Measurements from ENCODE around the gene RFTN2.
"Not testable (repeated sequence)": the region's sequence is repeated elsewhere in the genome, so short reads cannot be mapped to it uniquely, and the experiment has no call there.

Gene RFTN2, protein sequence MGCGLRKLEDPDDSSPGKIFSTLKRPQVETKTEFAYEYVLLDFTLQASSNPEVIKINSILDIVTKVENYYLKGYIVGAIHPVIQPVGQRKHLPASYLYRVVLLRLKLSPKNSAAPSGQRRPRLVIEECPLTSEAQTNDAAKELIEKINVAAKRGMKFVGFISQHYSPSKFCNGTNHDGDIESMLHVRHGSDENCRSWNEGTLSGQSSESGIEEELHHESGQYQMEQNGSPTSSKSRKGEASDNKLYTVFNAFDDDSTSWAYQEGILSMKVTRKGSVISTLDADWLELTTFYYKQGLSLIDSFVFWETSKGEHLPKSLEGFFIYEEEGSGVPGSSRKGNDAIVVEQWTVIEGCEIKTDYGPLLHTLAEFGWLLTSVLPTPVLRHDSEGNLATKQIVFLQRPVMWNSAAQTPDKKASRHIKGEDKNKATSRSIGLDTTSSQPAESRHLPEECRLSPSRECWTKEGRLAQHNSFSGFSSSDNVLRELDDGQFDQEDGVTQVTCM

GRCh38 chr2:197675246-197675645 is at the start of gene RFTN2:
Gene RFTN2 (minus strand): TSS chr2:197675587. CDS start chr2:197675458, 129 bp downstream.
- no peaks in the 10 kb centered on the region for H3K36me3 Mint-ChIP-seq (ENCODE audit: low read depth)
- H3K27ac Mint-ChIP-seq, result no peak within 1 kb of the TSS
- DNase-seq, result no peak
- H3K4me1 Mint-ChIP-seq (ENCODE audit: low read depth), result peaks cover 6% of the 10 kb centered on the region
- no peaks in the 10 kb centered on the region for H3K9me3 Mint-ChIP-seq
- no peak within 1 kb of the TSS for H3K4me3 Mint-ChIP-seq
- H3K27me3 Mint-ChIP-seq, result peaks cover 11% of the 10 kb centered on the region

DNA sequence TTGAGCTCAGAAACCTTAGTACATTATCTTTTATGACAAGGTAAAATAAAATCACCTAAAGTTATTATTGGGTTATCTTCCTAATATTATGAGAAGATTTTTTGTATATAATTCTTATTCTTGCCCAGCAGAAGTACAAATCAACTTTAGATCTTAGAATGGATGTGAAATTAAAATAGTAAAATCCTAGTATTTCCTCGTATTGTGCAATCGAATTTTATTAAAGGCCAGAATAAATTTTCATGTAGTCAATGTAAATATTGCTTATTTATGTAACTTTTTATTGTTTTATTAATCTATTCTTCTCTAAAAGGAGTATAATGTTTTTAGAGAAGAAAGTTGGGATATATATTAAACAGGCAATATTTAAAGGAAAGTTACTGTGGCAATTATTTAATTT is 42.5 kb upstream of the RFTN2 start:
- Mint-ChIP-seq H3K27me3 (no peaks in the 10 kb centered on the region), H3K9me3 (no peaks in the 10 kb centered on the region), H3K4me1 (ENCODE audit: low read depth) (peaks cover 8% of the 10 kb centered on the region), H3K36me3 (ENCODE audit: low read depth) (peaks cover 33% of the 10 kb centered on the region), H3K27ac (no peak overlapping the region), H3K4me3 (no peak overlapping the region)
- no peak for DNase-seq

DNA sequence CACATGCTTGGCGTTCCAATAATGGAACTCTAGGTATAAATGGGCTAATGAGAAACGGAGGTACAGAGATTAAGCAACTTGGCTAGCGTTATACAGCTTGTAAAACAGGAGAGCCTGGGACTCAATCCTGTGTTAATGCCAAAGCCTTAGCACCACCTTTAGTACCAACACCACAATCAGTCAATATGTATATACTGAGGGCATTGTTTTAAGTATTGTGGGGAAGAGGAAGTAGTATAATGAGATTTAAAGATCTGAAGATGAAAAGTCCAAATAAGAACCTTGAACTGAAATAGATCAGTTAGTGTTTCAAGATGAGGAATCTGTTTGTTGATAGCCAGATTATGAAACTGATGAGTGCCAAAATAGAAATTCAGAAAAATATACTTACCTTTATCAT is 37.9 kb upstream of the RFTN2 start:
- H3K9me3 Mint-ChIP-seq, result no peaks in the 10 kb centered on the region
- H3K4me3 Mint-ChIP-seq, result no peak overlapping the region
- DNase-seq, result no peak
- H3K36me3 Mint-ChIP-seq (ENCODE audit: low read depth), result peaks cover 70% of the 10 kb centered on the region
- H3K27me3 Mint-ChIP-seq, result no peaks in the 10 kb centered on the region
- peaks cover 43% of the 10 kb centered on the region for H3K4me1 Mint-ChIP-seq (ENCODE audit: low read depth)
- no peak overlapping the region for H3K27ac Mint-ChIP-seq

DNA sequence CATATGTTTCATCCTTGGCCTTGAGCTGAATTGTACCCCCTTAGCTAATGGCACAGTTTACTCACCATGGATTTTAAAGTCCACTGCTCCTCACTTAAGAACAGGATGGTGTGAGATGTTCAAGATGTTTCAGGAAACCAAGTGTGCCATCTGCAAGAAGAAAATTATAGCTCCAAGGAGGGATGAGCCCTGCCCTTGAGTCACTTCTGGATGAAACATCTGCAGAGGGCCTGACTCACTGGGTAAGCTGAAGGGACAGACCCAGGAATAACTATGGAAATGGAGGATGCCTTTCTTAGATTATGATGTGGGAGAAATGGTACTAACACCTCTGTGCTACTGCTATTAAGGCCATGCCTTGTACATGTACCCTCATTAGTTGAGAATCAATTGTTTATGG is 36.2 kb upstream of the RFTN2 start:
- no peak for DNase-seq
- no peak overlapping the region for H3K27ac Mint-ChIP-seq
- no peaks in the 10 kb centered on the region for H3K27me3 Mint-ChIP-seq
- peaks cover 52% of the 10 kb centered on the region for H3K4me1 Mint-ChIP-seq (ENCODE audit: low read depth)
- H3K36me3 Mint-ChIP-seq (ENCODE audit: low read depth), result peaks cover 77% of the 10 kb centered on the region
- no peak overlapping the region for H3K4me3 Mint-ChIP-seq
- H3K9me3 Mint-ChIP-seq, result no peaks in the 10 kb centered on the region

- no peaks in the 10 kb centered on the region for H3K9me3 Mint-ChIP-seq
- H3K36me3 Mint-ChIP-seq (ENCODE audit: low read depth), result peaks cover 79% of the 10 kb centered on the region
- no peak for DNase-seq
Measured at GRCh38 chr2:197710424-197711042, 35.1 kb upstream of the RFTN2 start.

GRCh38 chr2:197709140-197709539 is 33.8 kb upstream of the RFTN2 start:
- not testable (repeated sequence) for H3K9me3 Mint-ChIP-seq, H3K27ac Mint-ChIP-seq, DNase-seq, H3K27me3 Mint-ChIP-seq
- peak overlapping the region; percentile 94 for H3K4me3 Mint-ChIP-seq
- peaks cover 57% of the 10 kb centered on the region for H3K4me1 Mint-ChIP-seq (ENCODE audit: low read depth)
- H3K36me3 Mint-ChIP-seq (ENCODE audit: low read depth), result peaks cover 74% of the 10 kb centered on the region

More at GRCh38 chr2:197710424-197711042, 35.1 kb upstream of the RFTN2 start:
- Mint-ChIP-seq H3K4me3 (peak overlapping the region; percentile 21), H3K27me3 (no peaks in the 10 kb centered on the region), H3K4me1 (ENCODE audit: low read depth) (peaks cover 52% of the 10 kb centered on the region), H3K27ac (no peak overlapping the region)

DNA sequence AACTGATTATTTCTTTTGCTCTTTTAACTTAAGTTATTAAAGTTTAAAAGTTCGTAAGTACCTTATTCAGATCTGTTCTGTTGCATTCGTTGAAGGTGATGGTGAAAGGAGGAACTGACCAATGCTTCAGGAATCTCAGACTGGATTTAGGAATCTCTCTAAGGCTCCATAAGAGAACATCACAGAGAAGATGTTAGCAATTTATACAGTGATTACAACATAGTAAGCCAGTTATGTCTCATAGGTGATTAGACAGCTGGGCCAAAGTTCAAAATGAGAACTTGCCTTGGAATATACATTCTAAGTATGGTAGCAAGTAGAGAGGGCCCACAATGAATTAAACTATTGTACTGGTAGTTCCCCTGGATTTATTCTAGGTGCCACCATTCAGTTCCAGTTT is 32.9 kb upstream of the RFTN2 start:
- DNase-seq, result no peak
- Mint-ChIP-seq H3K27me3 (no peaks in the 10 kb centered on the region), H3K36me3 (ENCODE audit: low read depth) (peaks cover 68% of the 10 kb centered on the region), H3K4me3 (peak overlapping the region; percentile 94), H3K9me3 (no peaks in the 10 kb centered on the region), H3K4me1 (ENCODE audit: low read depth) (peaks cover 57% of the 10 kb centered on the region), H3K27ac (no peak overlapping the region)

DNA sequence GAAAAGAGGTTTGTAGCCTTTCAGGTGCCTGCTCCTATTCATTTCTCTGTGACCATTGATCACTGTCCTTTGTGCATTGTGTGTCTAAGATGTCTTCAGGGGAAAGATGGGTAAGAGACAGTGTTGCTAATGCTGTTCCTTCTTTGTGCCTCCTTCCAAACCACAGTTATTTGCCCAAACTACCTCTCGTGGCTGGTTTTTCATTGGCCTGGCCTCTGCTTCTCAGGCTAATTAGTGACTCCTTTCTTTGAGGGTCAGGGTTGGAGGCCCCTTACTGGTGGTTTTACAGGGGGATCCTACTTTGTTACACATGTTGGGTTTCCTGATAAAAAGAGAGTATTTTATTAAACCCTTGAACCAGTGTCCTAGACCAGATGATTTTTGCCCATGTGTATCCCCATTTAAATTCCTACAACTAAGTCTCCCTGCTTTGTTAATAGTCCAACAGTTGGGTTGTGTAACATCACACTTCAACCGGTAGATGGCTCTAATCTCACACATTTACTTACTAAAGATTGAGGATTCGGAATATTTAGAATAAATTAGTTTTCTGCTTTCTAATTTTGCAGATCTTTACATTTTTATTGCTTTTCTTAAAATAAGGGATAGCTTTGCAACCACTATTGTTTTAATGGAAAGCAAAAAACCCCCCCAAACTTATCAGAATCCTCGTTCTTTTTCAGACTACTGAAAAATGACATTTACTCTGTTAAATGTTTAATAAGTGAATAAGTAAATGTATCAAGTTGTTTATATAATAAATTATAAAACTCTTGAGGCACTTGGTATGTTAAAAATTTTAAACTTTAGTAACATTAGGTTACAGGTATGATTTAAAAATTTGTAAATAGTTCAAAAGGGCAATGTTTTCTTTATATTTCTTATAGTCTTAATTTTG is 32.2 kb upstream of the RFTN2 start:
- Mint-ChIP-seq H3K27ac (peak overlapping the region; percentile 47), H3K4me1 (ENCODE audit: low read depth) (peaks cover 50% of the 10 kb centered on the region), H3K4me3 (peak overlapping the region; percentile 94), H3K9me3 (no peaks in the 10 kb centered on the region), H3K27me3 (no peaks in the 10 kb centered on the region), H3K36me3 (ENCODE audit: low read depth) (peaks cover 60% of the 10 kb centered on the region)
- no peak for DNase-seq

DNA sequence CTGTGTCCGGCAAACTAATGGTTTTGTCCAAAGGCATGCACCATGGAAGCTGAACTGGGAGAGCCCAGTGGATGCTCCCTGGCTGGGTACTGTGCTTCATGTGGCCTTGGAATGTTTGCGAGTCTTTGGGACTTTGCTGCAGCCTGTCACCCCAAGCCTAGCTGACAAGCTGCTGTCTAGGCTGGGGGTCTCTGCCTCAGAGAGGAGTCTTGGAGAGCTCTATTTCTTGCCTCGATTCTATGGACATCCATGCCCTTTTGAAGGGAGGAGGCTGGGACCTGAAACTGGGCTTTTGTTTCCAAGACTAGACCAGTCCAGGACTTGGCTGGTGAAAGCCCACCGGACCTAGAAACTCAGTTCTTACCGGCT is 31.4 kb upstream of the RFTN2 start:
- no peak for DNase-seq
- no peaks in the 10 kb centered on the region for H3K27me3 Mint-ChIP-seq
- peaks cover 58% of the 10 kb centered on the region for H3K36me3 Mint-ChIP-seq (ENCODE audit: low read depth)
- no peak overlapping the region for H3K27ac Mint-ChIP-seq
- H3K9me3 Mint-ChIP-seq, result no peaks in the 10 kb centered on the region
- peaks cover 48% of the 10 kb centered on the region for H3K4me1 Mint-ChIP-seq (ENCODE audit: low read depth)
- H3K4me3 Mint-ChIP-seq, result peak overlapping the region; percentile 94

- DNase-seq, result peak; percentile 44
- peaks cover 5% of the 10 kb centered on the region for H3K27me3 Mint-ChIP-seq
- peak overlapping the region; percentile 93 for H3K27ac Mint-ChIP-seq
- peaks cover 48% of the 10 kb centered on the region for H3K4me1 Mint-ChIP-seq (ENCODE audit: low read depth)
- H3K4me3 Mint-ChIP-seq, result peak overlapping the region; percentile 94
- H3K36me3 Mint-ChIP-seq (ENCODE audit: low read depth), result peaks cover 51% of the 10 kb centered on the region
- no peaks in the 10 kb centered on the region for H3K9me3 Mint-ChIP-seq
Measured at GRCh38 chr2:197705912-197706838, 30.8 kb upstream of the RFTN2 start.

DNA sequence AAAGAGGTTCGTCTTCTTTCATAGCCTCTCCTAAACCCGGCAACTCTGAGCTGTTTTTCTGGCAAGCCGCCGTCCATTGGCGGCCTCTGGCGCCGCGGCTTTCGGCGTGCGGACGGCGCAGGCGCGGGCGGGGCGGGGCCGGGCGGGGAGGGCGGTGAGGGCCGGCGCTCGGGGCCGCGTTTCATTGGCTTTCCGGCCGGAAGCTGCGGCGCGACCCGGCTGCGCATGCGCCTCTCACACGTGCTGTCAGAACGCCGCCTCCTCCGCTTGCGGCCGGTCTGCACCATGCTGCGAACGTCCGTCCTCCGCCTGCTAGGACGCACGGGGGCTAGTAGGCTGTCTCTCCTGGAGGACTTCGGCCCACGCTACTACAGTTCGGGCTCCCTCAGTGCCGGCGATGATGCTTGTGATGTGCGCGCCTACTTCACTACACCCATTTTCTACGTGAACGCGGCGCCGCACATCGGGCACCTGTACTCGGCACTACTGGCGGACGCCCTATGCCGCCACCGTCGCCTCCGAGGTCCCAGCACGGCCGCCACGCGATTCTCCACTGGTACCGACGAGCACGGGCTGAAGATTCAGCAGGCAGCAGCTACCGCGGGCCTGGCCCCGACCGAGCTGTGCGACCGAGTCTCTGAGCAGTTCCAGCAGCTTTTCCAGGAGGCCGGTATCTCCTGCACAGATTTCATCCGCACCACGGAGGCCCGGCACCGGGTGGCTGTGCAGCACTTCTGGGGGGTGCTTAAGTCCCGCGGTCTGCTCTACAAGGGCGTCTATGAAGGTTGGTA is 29.9 kb upstream of the RFTN2 start, which contains the start of gene MARS2:
TSS of gene MARS2 (plus strand) at position 249 of the 791 bp plus-strand sequence. CDS start at position 286, 37 bp downstream.
- Mint-ChIP-seq H3K4me3 (peak within 1 kb of the TSS; percentile 94), H3K36me3 (ENCODE audit: low read depth) (peaks cover 45% of the 10 kb centered on the region), H3K27me3 (peaks cover 5% of the 10 kb centered on the region), H3K4me1 (ENCODE audit: low read depth) (peaks cover 49% of the 10 kb centered on the region), H3K27ac (peak within 1 kb of the TSS; percentile 94), H3K9me3 (no peaks in the 10 kb centered on the region)
- peak; percentile 92 for DNase-seq

GRCh38 chr2:197704434-197705120 is 29.2 kb upstream of the RFTN2 start:
- no peak for DNase-seq
- no peaks in the 10 kb centered on the region for H3K9me3 Mint-ChIP-seq
- peaks cover 37% of the 10 kb centered on the region for H3K36me3 Mint-ChIP-seq (ENCODE audit: low read depth)
- peak overlapping the region; percentile 94 for H3K4me3 Mint-ChIP-seq
- peaks cover 5% of the 10 kb centered on the region for H3K27me3 Mint-ChIP-seq
- H3K4me1 Mint-ChIP-seq (ENCODE audit: low read depth), result peaks cover 42% of the 10 kb centered on the region
- H3K27ac Mint-ChIP-seq, result peak overlapping the region; percentile 94
